ENCODE results near the gene PMF1. TPM values are rescaled to one million over a fixed set of nuclear protein-coding genes. Genes with fewer than 3 reads are reported as not detected.

PMF1 gene
- total RNA-seq, 4 donors from 2014 or later = 39.9 to 52.8 (median 43.6) TPM

- DNase-seq = no peak
- Histone ChIP-seq H3K9me3 (no peaks in the 10 kb centered on the region), H3K4me1 (no peaks in the 10 kb centered on the region), H3K27me3 (no peaks in the 10 kb centered on the region), H3K4me3 (no peak overlapping the region), H3K27ac (no peak overlapping the region), H3K36me3 (peaks cover 0 to 98% (median 5%) of the 10 kb centered on the region in 3 donors)
- TF ChIP-seq POLR2A (IDR thresholded peaks at IDR 0.05) (no peak), CTCF (IDR thresholded peaks at IDR 0.05) (no peak)
Measured at GRCh38 chr1:156263288-156263655, 50.5 kb downstream of the PMF1 start.

- no peaks in the 10 kb centered on the region for H3K27me3 ChIP-seq
- no peak overlapping the region for H3K27ac ChIP-seq
- H3K36me3 ChIP-seq = peaks cover 0 to 98% (median 5%) of the 10 kb centered on the region in 3 donors
- no peaks in the 10 kb centered on the region for H3K4me1 ChIP-seq
- no peaks in the 10 kb centered on the region for H3K9me3 ChIP-seq
- DNase-seq = no peak
- TF ChIP-seq POLR2A (IDR thresholded peaks at IDR 0.05) = no peak
- TF ChIP-seq CTCF (IDR thresholded peaks at IDR 0.05) = no peak
- no peak overlapping the region for H3K4me3 ChIP-seq
Measured at GRCh38 chr1:156266051-156266450, 53.2 kb downstream of the PMF1 start.

- Histone ChIP-seq H3K27me3 (no peaks in the 10 kb centered on the region), H3K27ac (no peak overlapping the region), H3K4me3 (no peak overlapping the region), H3K4me1 (no peaks in the 10 kb centered on the region), H3K9me3 (no peaks in the 10 kb centered on the region), H3K36me3 (peaks cover 0 to 97% (median 5%) of the 10 kb centered on the region in 3 donors)
- no peak for DNase-seq
- TF ChIP-seq POLR2A (IDR thresholded peaks at IDR 0.05) (no peak), CTCF (IDR thresholded peaks at IDR 0.05) (no peak)
Measured at GRCh38 chr1:156268336-156268735, 55.5 kb downstream of the PMF1 start.

GRCh38 chr1:156270314-156270713 lies 57.5 kb downstream of the PMF1 start:
- Histone ChIP-seq H3K27me3 (no peaks in the 10 kb centered on the region), H3K9me3 (no peaks in the 10 kb centered on the region), H3K4me1 (no peaks in the 10 kb centered on the region), H3K4me3 (no peak overlapping the region), H3K36me3 (peaks cover 0 to 99% (median 5%) of the 10 kb centered on the region in 3 donors), H3K27ac (no peak overlapping the region)
- TF ChIP-seq CTCF (IDR thresholded peaks at IDR 0.05) (no peak), POLR2A (IDR thresholded peaks at IDR 0.05) (no peak)
- no peak for DNase-seq

- no peaks in the 10 kb centered on the region for H3K27me3 ChIP-seq
- no peaks in the 10 kb centered on the region for H3K9me3 ChIP-seq
- H3K27ac ChIP-seq = no peak overlapping the region
- H3K36me3 ChIP-seq = peaks cover 0 to 75% (median 0%) of the 10 kb centered on the region in 3 donors
- no peak for DNase-seq
- H3K4me1 ChIP-seq = peaks cover 0 to 15% (median 2%) of the 10 kb centered on the region in 4 donors
- H3K4me3 ChIP-seq = no peak overlapping the region
- TF ChIP-seq POLR2A (IDR thresholded peaks at IDR 0.05) (no peak), CTCF (IDR thresholded peaks at IDR 0.05) (no peak)
Measured at GRCh38 chr1:156276532-156276931, 63.7 kb downstream of the PMF1 start.

- Histone ChIP-seq H3K36me3 (peaks cover 0 to 71% (median 0%) of the 10 kb centered on the region in 3 donors), H3K27me3 (no peaks in the 10 kb centered on the region)
- TF ChIP-seq CTCF (IDR thresholded peaks at IDR 0.05) = no peak
- no peak for TF ChIP-seq POLR2A (IDR thresholded peaks at IDR 0.05)
Measured at GRCh38 chr1:156276966-156277381, 64.2 kb downstream of the PMF1 start.

More at GRCh38 chr1:156276966-156277381, 64.2 kb downstream of the PMF1 start:
- no peak overlapping the region for H3K4me3 ChIP-seq
- no peak overlapping the region for H3K27ac ChIP-seq
- peaks cover 0 to 20% (median 4%) of the 10 kb centered on the region in 4 donors for H3K4me1 ChIP-seq
- no peaks in the 10 kb centered on the region for H3K9me3 ChIP-seq
- DNase-seq = no peak
